ENCODE measurements around the gene SIGLEC1.
A peak's percentile ranks its signal among the peaks of the same experiment; 100 is the strongest.

Gene SIGLEC1

DNA sequence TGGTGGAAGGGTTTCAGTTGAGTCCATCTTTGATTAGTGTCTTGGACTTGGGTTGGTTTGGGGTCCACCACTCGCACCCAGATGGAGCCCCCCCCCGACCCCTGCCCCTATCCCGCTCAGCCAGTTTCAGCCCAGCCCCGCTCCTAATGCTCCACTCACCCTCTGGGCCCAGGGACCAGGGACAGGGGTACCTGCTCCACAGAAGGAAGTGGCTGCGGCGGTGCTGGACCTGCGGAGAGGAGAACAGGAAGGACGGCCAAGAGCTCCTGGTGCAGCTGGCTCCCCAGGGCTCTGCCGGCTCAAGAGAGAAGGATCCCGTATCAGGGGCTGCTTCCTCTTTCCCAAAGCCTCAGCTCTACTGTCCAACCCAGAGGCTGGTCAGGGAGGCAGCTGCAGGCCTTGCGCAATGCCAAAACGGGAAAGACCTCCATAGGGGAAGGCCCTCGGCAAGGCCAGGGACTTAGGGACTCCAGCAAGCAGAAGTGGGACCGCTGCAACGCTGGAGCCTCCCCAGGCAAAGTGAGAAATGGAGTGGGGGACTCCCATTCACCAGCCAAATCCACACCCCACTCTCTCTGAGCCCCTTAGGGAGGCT is at the start of gene SIGLEC1:
SIGLEC1 (minus strand) TSS at position 322 of the 595 bp plus-strand sequence. CDS start 5,472 bp downstream, outside the sequence.
- no peak for DNase-seq

GRCh38 chr20:3760655-3761348 is 48.4 kb upstream of the SIGLEC1 start:
- DNase-seq: no peak

GRCh38 chr20:3759884-3760283 is 47.5 kb upstream of the SIGLEC1 start:
- no peak for DNase-seq

DNA sequence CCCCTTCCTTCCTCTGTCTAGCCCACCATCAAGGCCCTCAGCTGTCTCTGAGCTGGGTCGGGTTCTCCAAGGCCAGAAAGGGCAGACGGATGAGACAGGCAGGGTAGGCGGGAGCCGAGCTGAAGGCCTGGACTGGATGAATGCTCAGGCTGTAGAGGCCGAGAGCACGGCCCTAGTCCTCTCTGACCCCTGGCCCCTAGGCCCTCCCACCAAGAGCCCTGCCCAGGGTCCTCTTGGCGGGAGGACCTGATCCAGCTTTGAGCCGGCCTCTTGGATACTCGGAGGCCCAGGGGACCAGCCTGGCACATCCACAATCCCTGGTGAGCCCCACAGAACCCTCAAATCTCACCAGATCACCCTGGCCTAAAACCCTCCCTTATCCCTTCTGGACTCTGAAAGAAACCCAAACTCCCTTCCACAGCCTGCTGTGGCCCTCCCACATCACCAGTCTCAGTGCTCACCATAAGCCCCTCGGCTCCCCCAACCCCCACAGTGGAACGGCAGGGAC is 47.0 kb upstream of the SIGLEC1 start:
- no peak for DNase-seq

DNA sequence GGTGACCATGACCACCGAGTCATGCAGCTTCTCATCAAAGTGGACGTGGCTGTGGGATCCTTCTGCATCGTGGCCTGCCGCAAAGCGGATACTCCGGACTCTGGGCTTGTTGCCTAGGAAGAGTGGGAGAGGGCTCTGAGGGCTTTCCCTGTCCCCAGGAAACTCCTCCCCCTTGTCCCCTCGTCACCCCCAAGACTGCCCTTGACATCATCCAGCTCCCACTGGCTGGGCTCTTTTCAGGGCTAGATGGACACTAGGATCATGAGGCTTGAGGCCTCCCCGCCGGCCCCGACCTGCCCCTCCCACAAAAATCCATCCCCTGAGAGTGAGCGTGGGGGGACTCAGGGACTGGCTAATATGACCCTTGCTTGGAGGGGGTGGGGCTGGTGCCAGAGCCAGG is 46.2 kb upstream of the SIGLEC1 start:
- DNase-seq: no peak

- DNase-seq: no peak
These were observed 44.9 kb upstream of the SIGLEC1 start for GRCh38 chr20:3757268-3757667.

DNA sequence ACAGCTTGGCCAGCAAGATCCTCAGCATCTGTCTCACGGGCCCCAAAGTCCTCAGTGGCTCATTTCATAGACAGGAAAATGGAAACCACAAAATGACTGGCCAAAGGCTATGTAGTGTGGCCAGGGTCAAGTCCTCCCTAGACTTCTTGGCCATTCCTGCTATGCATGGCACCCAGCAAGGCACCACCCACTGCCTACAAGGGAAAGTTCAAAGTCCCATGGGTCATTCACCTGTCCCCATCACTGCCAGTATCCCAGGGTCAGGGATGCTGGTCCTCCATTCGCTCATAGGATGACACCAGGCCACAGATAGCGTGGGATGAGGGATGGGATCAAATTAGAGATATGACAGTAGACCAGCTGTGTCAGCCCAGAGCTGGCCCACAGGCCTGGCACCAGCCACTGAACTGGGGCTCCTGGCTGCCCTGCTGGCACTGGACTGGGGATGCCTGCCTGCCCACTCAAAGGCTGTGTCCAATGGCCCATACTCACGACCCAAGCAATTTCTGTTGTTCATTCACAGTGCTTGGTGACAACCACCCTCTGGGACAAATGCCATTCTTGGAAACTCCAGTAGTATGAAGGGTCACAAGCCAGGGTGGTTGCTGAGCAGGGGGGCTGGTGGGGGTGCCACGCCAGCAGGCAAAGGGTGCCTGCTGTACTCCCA is 43.5 kb upstream of the SIGLEC1 start:
- no peak for DNase-seq

DNA sequence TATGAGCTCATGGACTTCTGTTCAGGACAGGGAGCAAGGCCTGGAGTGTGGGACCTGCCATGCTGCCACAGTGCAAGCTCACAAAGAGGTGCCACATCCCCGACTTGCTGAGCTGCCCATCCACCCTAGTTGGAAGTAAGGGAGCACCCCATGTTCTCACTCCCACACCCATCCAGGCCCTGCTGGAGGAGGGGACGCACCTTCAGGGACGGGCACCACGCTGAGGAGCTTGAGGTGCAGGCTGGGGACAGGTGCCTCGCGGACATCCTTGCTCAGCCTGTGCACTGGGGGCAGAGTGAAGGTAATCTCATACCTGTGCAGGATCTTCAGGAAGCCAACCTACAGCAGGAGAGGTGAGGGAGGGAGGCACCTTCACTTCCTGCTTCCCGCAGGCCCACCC is 42.9 kb upstream of the SIGLEC1 start:
- DNase-seq: no peak

- no peak for DNase-seq
These were observed 41.9 kb upstream of the SIGLEC1 start for GRCh38 chr20:3754276-3754630.

DNA sequence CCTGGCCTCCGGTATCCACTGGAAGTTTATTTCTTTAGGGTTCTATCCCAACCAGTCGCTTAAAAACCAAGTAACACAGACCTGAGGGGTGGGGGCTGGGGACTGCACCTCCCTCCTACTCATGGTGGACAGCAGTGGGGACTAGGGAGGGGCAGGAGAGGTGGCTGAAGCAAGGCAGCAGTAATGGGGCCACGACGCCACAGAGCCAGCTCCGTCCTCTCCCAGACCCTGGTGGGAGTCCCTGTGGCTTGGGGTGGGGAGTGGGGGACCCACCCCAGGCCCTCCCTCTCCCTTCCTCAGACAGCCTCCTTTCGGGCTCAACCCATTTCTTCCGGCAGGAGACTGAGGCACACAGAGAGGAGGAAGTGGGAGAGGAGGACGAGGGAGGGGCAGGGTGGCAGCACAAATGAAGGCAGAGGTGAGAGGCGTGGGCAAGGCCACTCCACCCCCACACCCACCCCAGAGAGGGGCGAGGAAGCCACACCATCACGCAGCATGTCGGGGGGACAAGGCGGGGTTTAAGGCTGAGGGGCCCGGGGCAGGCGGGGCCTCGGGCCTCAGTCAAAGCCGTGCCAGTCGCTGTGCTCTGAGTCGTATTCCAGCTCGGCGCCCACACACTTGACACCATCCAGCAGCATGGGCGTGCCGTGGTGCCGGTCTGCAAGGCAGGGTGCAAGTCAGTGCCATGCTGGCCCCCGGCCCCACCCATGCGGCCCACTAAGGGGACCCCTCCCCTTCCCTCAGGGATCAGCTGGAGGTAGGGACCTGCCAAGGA is 41.3 kb upstream of the SIGLEC1 start:
- no peak for DNase-seq

DNA sequence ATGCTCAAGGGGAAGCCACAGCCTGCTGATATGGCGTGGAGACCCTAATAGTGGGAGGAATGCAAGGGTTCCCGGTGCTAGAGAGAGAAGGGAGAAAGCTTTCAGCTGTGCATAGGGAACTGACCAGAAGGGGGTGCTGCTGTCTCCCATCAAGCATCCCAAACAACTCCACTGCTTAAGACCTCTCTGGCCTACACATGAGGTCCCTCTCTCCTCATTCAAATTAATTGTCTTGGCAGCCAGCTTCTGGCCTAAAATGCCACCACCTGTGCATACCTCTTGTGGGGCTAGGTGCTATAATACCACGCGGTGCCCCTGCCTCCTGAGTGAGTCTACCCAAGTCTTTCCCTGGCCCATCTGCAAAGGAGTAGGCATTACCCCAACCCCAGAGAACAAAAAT is 40.7 kb upstream of the SIGLEC1 start:
- DNase-seq: peak; percentile 70

- DNase-seq: no peak
These were observed 40.0 kb upstream of the SIGLEC1 start for GRCh38 chr20:3752386-3752759.

GRCh38 chr20:3751675-3752385 is 39.4 kb upstream of the SIGLEC1 start:
- DNase-seq: peak; percentile 67

DNA sequence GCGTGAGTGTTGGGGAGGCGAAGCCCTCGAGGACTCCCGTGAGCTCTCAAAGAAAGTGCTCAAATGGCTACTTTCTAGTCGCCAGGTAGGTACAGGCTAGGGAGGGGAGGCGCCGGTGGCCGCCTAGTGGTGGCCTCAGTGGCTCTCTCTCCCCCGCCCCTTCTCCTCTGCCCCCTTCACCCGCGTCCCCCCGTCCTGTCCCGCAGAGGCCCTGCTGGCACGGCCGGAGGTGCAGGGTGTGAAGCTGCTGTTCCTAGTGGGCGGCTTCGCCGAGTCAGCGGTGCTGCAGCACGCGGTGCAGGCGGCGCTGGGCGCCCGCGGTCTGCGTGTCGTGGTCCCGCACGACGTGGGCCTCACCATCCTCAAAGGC is 38.9 kb upstream of the SIGLEC1 start:
- DNase-seq: no peak

DNA sequence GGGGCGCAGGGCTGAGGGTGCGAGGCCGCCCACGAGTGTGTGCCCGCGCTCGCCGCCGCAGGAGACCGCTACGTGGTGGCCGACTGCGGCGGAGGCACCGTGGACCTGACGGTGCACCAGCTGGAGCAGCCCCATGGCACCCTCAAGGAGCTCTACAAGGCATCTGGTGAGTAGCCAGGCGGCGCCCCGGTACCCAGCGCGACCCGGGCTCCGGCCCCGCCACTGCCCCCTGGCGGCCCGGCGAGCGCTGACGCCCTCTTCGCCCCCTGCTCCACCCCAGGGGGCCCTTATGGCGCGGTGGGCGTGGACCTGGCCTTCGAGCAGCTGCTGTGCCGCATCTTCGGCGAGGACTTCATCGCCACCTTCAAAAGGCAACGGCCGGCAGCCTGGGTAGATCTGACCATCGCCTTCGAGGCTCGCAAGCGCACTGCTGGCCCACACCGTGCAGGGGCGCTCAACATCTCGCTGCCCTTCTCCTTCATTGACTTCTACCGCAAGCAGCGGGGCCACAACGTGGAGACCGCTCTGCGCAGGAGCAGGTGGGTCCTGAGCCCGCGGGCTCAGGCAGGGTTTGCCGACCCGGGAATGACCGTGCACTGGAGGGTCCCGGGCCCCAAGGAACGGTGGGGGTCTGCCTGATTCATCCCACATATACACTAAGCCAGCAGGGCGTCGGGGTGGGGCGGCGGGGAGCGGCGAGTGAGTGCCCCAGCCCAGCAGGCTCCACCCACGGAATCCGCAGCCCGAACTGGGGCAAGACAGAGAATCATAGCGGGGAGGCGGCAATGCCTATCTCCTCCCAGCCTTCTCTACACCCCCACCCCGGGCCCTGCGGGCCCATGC is 37.5 kb upstream of the SIGLEC1 start:
- DNase-seq: peak; percentile 68

- DNase-seq: no peak
These were observed 36.8 kb upstream of the SIGLEC1 start for GRCh38 chr20:3749087-3749688.

DNA sequence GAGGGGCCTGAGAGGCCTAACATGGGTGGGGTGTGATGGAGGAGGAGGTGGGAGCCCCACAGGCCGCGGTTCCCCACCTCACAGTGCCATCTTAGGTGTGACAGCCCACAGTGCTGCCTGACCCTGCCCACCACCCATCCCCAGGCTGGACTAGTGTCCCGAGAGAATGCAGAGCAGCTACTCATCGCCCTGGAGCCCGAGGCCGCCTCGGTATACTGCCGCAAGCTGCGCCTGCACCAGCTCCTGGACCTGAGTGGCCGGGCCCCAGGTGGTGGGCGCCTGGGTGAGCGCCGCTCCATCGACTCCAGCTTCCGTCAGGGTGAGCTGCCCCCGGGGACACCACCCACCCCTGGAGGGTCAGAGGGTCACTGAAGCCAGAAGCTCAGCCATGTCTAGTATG is 35.7 kb upstream of the SIGLEC1 start:
- no peak for DNase-seq

DNA sequence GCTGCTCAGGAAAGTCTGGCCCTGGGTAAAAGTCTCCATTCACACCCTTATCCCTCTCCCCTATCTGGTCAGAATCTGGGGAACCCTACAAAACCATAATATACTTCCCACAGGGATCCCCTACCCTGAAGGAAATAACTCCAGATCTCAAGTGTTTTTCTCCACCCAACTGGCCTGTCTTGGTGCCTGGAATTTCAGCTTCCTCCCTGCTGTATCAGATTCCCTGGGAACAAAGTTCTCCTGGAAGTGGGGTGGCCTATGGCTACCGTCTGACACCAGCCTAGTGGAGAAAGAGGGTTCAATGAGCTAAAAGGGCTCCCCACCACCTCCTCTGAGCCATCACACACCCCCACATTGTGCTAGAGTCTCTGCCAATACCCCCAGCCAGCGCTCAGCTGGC is 35.1 kb upstream of the SIGLEC1 start:
- DNase-seq: no peak

DNA sequence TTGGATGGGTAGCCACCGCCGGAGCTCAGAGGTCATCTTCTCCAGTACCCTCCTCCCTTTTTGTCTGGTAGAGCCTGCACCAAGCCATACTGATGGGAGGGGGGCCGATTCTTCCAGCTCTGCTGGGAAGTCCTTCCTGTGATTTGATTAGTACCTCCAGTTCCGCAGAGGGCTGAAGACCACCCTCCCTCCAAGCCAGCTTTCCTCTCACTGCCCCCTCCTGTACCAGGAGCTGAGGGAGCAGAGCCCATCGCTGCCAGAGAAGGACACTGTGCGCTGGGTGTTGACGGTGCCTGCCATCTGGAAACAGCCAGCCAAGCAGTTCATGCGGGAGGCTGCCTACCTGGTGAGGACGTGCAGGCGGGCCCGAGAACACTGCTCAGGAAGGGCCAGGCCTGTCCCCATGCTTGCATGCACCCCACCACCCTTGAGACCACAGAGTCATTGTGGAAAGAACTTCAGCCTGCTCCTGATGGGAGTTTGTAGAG is 33.3 kb upstream of the SIGLEC1 start:
- DNase-seq: no peak

GRCh38 chr20:3744806-3745685 is 32.6 kb upstream of the SIGLEC1 start:
- peak; percentile 87 for DNase-seq

Data from activated CD4-positive, alpha-beta T cell treated with anti-CD3 and anti-CD28 coated beads for 48 hours (primary cell).